OCI-LY7 (cell line): ENCODE data around the gene MTHFSD. TPM values are rescaled to one million over a fixed set of nuclear protein-coding genes. Genes with fewer than 3 reads are reported as not detected.

Experiments
- BruUV-seq: library from RNA; stranded (reverse); fragments of 400-500 nt; replicated peaks from 2 replicates; lab custom pipeline; 2021; lab: Mats Ljungman, UMichigan
- CTCF ChIA-PET: fragments of 300-600 bp; sonication (Branson Sonifier 250); formaldehyde crosslinking; loops from one replicate; lab custom pipeline; 2022; ENCODE audit warnings: antibody characterized with exemption; ENCODE audit not compliant: unreplicated experiment; lab: Charles Lee
- POLR2A ChIA-PET: fragments of 300-600 bp; sonication (Branson Sonifier 250); formaldehyde crosslinking; loops from one replicate; lab custom pipeline; 2022; ENCODE audit warnings: antibody characterized with exemption; lab: Charles Lee
- DNase-seq: peaks from one replicate; pipeline ENCODE4 v3.0.0-alpha.2; 2015; ENCODE audit warnings: low spot score
- H2AFZ ChIP-seq: fragments of 200-600 bp; sonication (generic), shearing (Covaris generic); 2 replicates; pipeline ENCODE4 v1.6.1; 2014; ENCODE audit warnings: mild to moderate bottlenecking, antibody characterized with exemption, low read length, moderate library complexity
- H3K27ac ChIP-seq: fragments of 200-600 bp; sonication (generic); 2 replicates; pipeline ENCODE4 v1.5.1; 2014; ENCODE audit warnings: mixed run types, low read depth, mild to moderate bottlenecking, moderate library complexity, low read length, inconsistent platforms; ENCODE audit not compliant: poor library complexity, severe bottlenecking
- H3K36me3 ChIP-seq: fragments of 200-600 bp; sonication (generic); 2 replicates; pipeline ENCODE4 v1.6.1; 2014; ENCODE audit warnings: mild to moderate bottlenecking, antibody characterized with exemption, low read length, moderate library complexity, mixed read lengths; ENCODE audit not compliant: insufficient read depth
- H3K4me1 ChIP-seq: fragments of 200-600 bp; sonication (generic); 2 replicates; pipeline ENCODE4 v1.5.1; 2014; ENCODE audit warnings: mild to moderate bottlenecking, low read length; ENCODE audit not compliant: insufficient read depth, poor library complexity, severe bottlenecking
- H3K4me2 ChIP-seq: fragments of 200-600 bp; sonication (generic); 2 replicates; pipeline ENCODE4 v1.6.1; 2014; ENCODE audit warnings: mild to moderate bottlenecking, low read length
- H3K4me3 ChIP-seq: fragments of 200-600 bp; sonication (generic); 2 replicates; pipeline ENCODE4 v1.5.1; 2014; ENCODE audit warnings: mild to moderate bottlenecking, low read depth, low read length; ENCODE audit not compliant: poor library complexity, severe bottlenecking
- H3K79me2 ChIP-seq: fragments of 200-600 bp; sonication (generic); 2 replicates; pipeline ENCODE4 v1.6.1; 2016; ENCODE audit warnings: low read depth, mild to moderate bottlenecking, low read length, moderate library complexity, mixed read lengths; ENCODE audit not compliant: insufficient read depth
- H3K9me2 ChIP-seq: fragments of 200-600 bp; sonication (generic); 2 replicates; pipeline ENCODE4 v1.6.1; 2016; ENCODE audit warnings: mild to moderate bottlenecking, low read length, mixed read lengths; ENCODE audit not compliant: insufficient read depth
- H3K9me3 ChIP-seq: fragments of 200-600 bp; sonication (generic); 2 replicates; pipeline ENCODE4 v1.6.1; 2014; ENCODE audit warnings: mild to moderate bottlenecking, mixed run types, low read length, mixed read lengths
- H4K20me1 ChIP-seq: fragments of 200-600 bp; sonication (generic); 2 replicates; pipeline ENCODE4 v1.6.1; 2014; ENCODE audit warnings: mild to moderate bottlenecking, antibody characterized with exemption, low read length, moderate library complexity, mixed read lengths; ENCODE audit not compliant: insufficient read depth
- EZH2phosphoT487 ChIP-seq: fragments of 200-600 bp; sonication (generic); IDR thresholded peaks from 2 replicates; pipeline ENCODE4 v1.6.1; 2018; ENCODE audit warnings: low read depth, borderline replicate concordance, mild to moderate bottlenecking, mixed run types, antibody characterized with exemption, low read length, moderate library complexity, mixed read lengths
- intact Hi-C: fragments of 100-400 bp; cut with micrococcal nuclease; formaldehyde crosslinking; loops from one replicate; pipeline ENCODE4 v1.10.0; 2022; ENCODE audit not compliant: unreplicated experiment
- total RNA-seq, 2 experiments: library from RNA; depleted of rRNA in 1 of 2; stranded (reverse); fragments of >200 nt in 1 of 2; shearing (Covaris generic) in 1 of 2; gene quantifications; 2 replicates each; pipeline ENCODE4 v1.2.3, GENCODE V29; 2014 to 2022
- TF ChIP-seq, protein P1 (sequence below): fragments of 200-600 bp; sonication (generic); conservative IDR thresholded peaks from 2 replicates; pipeline ENCODE4 v1.5.1; 2014; ENCODE audit warnings: mild to moderate bottlenecking, antibody characterized with exemption, low read length, moderate library complexity, mixed read lengths

MTHFSD gene
- total RNA-seq, 2 experiments from 2014 or later = 12.2 to 26.0 TPM

DNA sequence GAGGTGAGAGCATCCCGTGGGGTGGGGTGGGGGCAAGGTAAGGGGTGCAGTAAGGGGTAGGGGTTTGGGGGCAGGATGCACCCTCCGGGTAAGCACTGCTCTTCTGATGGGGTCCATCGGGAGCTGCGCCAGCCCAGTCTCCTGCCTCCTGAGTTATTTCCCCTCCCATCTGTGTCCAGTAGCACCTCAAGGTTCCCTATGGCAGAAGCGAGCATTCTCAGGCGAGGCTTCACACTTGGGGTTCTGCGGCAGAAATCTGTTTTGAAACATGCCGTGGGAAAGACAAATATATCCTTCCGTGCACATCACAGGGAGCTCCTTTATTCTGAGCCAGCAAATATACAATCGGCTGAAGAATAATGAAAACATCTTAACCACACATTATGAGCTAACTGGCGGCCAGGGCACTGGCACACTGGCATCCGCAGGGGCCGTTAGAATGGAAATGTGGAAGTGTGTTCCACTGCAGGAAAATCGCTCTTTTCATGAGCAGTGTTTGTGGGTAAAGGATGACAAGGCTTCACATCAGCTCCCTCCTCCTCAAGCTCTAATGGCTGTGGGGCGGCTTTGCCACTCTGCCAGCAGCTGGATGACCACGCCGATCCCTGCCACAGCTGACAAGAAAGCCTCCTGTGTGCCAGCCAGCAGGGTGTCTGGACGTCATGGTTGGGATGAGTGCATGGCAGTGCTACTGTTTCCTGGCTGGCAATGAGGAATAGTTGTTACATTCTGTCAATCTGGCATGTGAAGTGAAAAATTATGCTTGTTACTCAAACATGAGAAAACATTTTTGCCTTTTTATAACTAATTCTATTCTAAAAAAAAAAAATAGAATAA lies 20.0 kb downstream of the MTHFSD start:
- CTCF ChIA-PET = no interaction called here
- H3K9me3 ChIP-seq = no peaks in the 10 kb centered on the region
- H3K4me2 ChIP-seq = no peak overlapping the region
- TF ChIP-seq EZH2phosphoT487 = no peak
- TF ChIP-seq, protein P1, sequence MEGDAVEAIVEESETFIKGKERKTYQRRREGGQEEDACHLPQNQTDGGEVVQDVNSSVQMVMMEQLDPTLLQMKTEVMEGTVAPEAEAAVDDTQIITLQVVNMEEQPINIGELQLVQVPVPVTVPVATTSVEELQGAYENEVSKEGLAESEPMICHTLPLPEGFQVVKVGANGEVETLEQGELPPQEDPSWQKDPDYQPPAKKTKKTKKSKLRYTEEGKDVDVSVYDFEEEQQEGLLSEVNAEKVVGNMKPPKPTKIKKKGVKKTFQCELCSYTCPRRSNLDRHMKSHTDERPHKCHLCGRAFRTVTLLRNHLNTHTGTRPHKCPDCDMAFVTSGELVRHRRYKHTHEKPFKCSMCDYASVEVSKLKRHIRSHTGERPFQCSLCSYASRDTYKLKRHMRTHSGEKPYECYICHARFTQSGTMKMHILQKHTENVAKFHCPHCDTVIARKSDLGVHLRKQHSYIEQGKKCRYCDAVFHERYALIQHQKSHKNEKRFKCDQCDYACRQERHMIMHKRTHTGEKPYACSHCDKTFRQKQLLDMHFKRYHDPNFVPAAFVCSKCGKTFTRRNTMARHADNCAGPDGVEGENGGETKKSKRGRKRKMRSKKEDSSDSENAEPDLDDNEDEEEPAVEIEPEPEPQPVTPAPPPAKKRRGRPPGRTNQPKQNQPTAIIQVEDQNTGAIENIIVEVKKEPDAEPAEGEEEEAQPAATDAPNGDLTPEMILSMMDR = no peak
- intact Hi-C loops = no loop called here
- no peak for DNase-seq
- H3K4me1 ChIP-seq = no peaks in the 10 kb centered on the region
- no peaks in the 10 kb centered on the region for H3K9me2 ChIP-seq
- H4K20me1 ChIP-seq = no peaks in the 10 kb centered on the region
- no peaks in the 10 kb centered on the region for H3K79me2 ChIP-seq
- H3K36me3 ChIP-seq = peaks cover 4% of the 10 kb centered on the region; the same call in 1 of the 2 replicates
- no peak overlapping the region for H3K4me3 ChIP-seq
- no peak overlapping the region for H2AFZ ChIP-seq
- H3K27ac ChIP-seq = no peak overlapping the region
- no TSS peak for BruUV-seq
- POLR2A ChIA-PET = interaction anchor here (0.7 kb wide), 1 partner anchor 19 kb away, joined by 3 read pairs; no protein-coding TSS in a partner anchor

DNA sequence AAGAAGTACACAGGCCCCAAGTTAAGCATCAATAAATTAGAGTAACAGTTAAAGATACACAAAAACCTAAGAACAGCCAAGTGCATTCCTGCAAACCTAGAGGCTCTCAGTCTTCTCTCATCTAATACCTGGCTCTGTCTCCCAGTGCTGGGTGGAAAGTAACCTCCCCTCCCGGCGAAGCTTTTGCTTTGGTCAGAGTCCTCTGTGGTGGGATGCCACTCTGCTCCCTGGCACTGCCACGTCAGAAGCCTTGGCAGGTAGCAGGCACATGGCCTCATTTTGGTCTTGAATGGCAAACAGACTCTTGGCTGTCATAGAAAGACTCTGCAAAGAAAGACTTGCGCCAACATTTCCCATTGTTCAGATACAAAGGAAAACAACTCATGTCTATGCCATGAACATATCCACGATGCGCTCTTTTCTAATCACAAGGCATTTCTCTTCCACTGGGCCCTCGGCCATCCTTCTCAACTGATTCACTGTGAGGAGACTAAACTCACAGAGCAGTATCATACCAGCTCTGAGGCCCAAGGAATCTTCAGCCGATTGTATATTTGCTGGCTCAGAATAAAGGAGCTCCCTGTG lies 21.2 kb downstream of the MTHFSD start:
- ChIA-PET POLR2A (no interaction called here), CTCF (no interaction called here)
- no peaks in the 10 kb centered on the region for H3K79me2 ChIP-seq
- BruUV-seq = no TSS peak
- H3K4me3 ChIP-seq = no peak overlapping the region
- no peaks in the 10 kb centered on the region for H3K9me2 ChIP-seq
- no peak overlapping the region for H2AFZ ChIP-seq
- TF ChIP-seq, protein P1 = no peak
- TF ChIP-seq EZH2phosphoT487 = no peak
- H3K36me3 ChIP-seq = no peaks in the 10 kb centered on the region
- no peak overlapping the region for H3K4me2 ChIP-seq
- no peak for DNase-seq
- no peak overlapping the region for H3K27ac ChIP-seq
- H4K20me1 ChIP-seq = no peaks in the 10 kb centered on the region
- intact Hi-C loops = no loop called here
- no peaks in the 10 kb centered on the region for H3K9me3 ChIP-seq
- no peaks in the 10 kb centered on the region for H3K4me1 ChIP-seq
